Posterior vena cava (tissue), 2 donors: Measurements from ENCODE around the gene ARHGEF4. TPM values are rescaled to one million over a fixed set of nuclear protein-coding genes. Genes with fewer than 3 reads are reported as not detected.

Source experiments
- DNase-seq: peaks from one replicate; pipeline ENCODE4 v3.0.0-alpha.2; 2020; ENCODE audit warnings: low spot score
- intact Hi-C, 2 donors: fragments of 100-400 bp; cut with DNase I; formaldehyde crosslinking; loops; one replicate each; pipeline versions ENCODE4 v1.14.1 to v1.14.2; 2022 to 2023
- total RNA-seq, 2 donors: library from RNA; stranded (reverse); fragmentation: NEBNext Ultra II Directional; extraction: Animal tissue kit (Norgen Biotek cat#: 25700); gene quantifications; one replicate each; pipeline ENCODE4 v1.2.1, GENCODE V29; 2021
- donor health status: DM: yes; HTN: yes; CAD: no.
- donor health status: DM: yes; HTN: yes; CAD: no.

Gene ARHGEF4
- total RNA-seq, 2 donors from 2014 or later = 8.8 to 14.7 TPM

DNA sequence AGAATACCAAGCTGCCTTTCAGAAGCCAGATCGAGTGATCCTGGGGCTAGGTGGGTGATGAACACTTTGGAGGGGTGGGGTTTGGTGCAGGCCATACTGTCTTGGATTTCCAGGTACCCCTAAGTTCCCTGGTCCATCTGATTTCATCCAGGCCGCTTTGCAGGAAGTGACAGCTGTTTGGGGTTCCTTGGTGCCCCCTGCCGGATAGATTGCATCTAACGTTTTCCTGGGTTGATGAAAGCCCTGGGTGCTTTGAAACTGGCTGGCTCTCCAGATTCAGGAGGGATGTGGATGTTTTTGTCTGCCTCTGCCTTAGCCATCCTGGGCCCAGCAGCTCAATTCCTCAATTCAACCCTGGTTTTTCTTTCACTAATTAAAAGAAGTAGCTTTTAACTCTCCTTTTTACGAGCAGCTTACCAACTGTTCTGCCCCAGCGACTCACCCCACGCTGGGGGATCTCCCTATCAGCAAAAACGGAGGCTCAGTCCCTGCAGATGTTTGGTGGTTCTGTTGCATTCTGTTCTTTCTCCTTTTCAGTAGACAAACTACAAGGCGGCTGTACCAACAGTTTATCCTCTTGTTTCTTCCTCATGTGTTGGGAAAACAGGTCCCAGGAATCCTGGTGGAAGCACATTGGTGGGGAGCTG is 37.1 kb downstream of the ARHGEF4 start:
- no peak for DNase-seq
- intact Hi-C loops = loop anchor here in 1 of 2 donors (5.0 kb wide), 1 partner anchor 77 kb away; no protein-coding TSS in a partner anchor

DNA sequence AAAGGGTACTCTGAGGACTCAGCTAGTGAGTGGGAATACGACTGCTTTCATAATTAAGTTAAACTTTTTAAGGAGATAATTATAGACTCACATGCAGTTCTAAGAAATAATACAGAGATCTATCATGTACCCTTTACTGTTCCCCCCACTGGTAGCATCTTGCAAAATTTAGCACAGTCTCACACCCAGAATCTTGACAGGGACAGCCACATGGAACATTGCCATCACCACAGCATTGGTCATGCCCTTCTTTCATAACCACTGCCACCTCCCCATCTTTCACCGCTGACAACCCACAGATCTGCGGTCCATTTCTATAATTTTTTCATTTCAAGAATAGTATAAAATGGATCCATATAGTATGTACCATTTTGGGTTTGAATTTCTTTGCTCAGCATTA is 37.8 kb downstream of the ARHGEF4 start:
- no peak for DNase-seq
- intact Hi-C loops = loop anchor here in 1 of 2 donors (5.0 kb wide), 1 partner anchor 77 kb away; no protein-coding TSS in a partner anchor

DNA sequence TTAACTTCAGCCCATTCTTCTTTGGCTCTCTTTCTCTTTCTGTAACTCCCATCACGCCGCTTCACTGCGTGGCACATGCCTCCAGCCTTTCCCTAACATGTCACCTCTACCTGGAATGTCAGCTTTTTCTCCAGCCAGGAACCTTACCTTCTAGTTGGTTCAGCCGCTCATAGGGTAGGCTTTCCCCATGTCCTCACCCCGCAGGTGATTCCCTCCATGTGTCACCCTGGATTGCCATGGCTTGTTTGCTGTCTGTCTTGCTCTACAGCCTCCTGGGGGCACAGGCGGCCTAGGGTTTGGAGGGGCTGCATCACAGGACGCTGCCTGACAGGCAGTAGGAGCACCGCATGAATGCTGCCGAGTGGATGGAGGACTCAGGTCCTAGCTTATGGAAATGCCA is 39.2 kb downstream of the ARHGEF4 start:
- DNase-seq = no peak
- intact Hi-C loops = no loop called here

DNA sequence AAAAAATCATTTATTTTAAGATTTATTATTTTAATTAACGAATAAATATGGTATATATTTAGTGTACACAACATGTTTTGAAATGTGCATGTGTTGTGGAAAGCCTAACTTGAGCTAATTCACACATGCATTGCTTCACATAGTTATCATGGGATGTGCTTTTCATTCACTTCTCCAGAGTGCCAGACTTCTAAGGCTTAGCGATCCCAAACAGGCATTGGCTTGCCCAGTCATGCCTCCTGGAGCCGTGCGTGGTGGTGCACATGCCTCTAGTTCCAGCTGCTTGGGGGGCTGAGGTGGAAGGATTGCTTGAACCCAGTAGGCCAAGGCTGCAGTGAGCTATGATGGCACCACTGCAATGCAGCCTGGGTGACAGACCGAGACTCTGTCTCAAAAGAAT is 40.5 kb downstream of the ARHGEF4 start:
- intact Hi-C loops = no loop called here
- DNase-seq = no peak

DNA sequence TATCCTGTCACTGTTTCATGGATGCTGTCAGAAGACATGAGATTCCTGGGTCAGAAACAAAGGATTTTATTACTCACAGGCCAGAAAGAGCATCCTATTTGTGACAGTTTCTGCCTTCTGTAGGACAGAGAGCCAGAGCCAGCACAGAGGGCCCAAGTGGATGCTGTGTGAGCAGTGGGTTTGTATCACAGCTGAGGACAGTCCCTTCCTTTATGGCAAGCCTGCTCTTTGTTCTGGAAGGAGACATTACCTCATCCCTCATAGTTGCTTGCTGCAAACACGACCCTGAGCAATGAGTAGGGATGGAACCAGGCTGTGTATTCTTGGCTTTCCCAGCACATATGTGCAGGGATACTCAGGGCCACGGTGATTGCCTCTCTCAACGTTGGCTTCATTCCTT is 41.6 kb downstream of the ARHGEF4 start:
- DNase-seq = no peak
- intact Hi-C loops = no loop called here

DNA sequence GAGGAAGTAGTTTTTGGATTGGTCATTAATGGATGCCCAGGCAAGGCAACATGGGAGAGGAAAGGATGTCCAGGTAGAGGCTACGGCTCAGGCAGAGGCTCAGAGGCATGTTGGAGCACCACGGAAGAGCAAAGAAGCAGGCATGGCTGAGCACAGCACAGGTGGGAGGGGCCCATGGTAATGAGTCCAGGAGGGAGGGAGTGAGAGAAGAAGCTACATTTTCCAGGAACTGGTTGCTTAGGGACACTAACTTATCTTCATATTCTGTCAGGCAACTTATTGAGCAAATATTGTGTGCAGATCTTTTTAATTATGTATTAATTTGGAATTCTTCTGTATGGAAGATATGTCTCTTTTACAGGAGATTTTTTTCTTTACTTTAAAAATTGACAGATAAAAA is 42.2 kb downstream of the ARHGEF4 start:
- DNase-seq = no peak
- intact Hi-C loops = no loop called here

DNA sequence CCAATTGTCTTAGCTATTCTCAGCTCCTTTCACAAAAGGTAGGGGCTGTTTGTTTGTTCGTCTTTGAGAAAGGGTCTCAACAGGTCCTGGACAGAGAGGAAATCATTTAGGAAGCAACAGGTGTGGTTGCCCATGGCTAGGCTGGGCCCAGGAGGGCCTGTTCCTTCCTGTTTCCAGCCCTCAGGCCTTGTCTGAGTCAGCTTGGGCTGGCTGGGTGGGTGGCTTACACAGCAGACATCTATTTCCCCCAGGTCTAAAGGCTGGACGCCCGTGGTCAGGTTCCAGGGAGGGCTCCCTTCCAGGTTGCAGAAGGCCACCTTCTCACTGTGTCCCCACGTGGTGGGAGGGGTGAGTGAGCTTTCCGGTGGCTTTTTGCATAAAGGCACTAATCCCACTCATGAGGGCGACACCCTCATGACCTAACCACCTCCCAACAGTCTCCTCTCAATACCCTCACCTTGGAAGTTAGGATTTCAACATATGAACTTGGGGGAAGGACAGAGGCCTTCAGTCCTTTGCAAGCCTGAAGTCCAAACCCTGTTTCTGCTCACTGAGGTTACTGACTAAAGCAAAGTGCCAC is 45.5 kb downstream of the ARHGEF4 start:
- intact Hi-C loops = no loop called here
- no peak for DNase-seq

DNA sequence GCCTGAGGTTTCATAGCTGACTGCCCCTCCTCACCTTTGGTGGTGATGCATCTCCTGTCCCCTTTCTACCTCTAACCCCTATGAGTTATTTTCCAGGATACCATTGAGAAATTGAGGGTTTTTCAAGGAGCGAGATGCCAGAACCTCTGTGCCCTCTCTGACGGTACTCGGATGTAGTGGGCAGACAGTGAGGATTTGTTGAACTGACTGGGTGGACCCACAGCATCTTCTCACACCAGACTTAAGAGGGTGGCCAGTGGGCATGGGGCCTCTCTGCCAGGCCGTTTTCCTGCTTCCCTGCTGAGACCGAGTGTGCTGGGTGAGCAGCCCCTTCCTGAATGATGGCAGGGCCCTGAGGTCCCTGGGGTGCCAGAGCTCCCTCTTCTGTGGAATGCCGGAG is 46.3 kb downstream of the ARHGEF4 start:
- no peak for DNase-seq
- intact Hi-C loops = no loop called here

DNA sequence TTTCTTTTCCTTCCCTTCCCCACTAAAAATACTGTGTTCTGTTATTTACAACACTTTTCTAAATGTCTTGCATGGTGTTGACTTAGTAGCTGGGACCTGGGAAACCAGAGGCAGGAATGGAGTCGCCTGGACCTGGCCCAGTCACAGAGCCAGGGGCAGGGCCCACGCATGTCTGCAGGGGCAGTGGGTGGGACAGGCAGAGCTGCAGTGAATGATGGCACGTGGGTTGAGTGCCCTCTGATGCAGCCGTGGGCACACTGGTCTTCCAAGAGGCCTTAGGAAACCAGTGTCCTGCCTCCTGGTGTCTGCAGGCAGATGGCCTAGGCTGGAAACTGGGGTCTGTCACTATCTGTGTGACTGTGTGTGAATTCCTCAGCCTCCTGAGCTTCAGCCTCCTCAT is 46.8 kb downstream of the ARHGEF4 start:
- DNase-seq = no peak
- intact Hi-C loops = no loop called here

DNA sequence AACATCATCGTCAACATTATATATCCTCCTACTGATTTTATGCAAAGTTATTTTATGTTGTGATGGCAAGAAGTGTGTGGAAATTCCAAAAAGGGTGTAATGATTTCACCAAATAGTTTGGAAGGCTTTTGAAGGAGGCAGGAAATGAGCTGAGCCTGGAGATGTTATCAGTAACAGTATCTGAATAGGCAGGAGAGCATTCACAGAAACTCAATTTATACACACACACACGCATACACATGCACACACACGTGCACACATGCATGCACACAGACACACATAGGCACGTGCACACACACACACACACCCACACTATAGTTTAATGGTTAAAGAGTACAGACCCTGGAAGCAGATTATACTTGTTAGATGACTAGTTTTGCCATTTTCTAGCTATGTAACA is 47.3 kb downstream of the ARHGEF4 start:
- no peak for DNase-seq
- intact Hi-C loops = no loop called here

DNA sequence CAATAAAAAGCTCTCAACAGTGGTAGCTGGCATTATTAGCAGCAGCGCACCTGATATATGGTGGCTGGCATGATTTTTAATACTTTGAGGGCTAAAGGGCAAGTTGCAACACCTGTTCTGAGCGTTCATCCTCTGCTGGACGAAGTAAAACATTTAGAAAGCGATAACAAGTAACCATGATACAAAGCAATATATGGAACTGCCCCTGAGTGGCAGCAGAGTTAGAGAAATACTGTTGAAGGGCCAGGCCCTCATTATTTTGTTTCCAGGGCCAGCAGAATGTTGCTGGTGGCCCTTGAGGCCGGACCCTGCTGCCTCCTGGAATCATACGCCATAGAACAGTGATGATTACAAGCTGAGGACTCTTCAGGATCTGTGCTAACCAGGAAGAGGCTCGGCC is 47.8 kb downstream of the ARHGEF4 start:
- DNase-seq = no peak

DNA sequence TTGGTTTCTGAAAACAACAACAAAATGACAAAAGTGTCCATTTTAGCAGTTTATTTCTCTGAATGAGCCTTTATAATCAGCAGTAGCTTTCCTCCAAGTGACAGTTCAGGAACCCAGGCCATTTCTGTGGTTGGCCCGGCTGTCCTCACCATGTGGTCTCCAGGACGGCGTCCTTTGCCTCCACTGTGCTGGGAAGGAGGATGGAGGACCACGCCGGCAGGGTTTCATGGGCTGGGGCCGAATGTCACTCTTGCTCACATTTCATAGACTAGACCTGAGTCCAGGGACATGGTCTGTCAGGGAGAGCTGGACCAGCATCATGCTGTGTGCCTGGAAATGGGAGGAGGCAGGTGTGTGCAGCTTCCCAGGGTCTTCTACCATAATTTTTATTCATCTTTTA is 50.9 kb downstream of the ARHGEF4 start:
- DNase-seq = no peak

More for the DNA sequence above, 47.8 kb downstream of the ARHGEF4 start:
- intact Hi-C loops = no loop called here

DNA sequence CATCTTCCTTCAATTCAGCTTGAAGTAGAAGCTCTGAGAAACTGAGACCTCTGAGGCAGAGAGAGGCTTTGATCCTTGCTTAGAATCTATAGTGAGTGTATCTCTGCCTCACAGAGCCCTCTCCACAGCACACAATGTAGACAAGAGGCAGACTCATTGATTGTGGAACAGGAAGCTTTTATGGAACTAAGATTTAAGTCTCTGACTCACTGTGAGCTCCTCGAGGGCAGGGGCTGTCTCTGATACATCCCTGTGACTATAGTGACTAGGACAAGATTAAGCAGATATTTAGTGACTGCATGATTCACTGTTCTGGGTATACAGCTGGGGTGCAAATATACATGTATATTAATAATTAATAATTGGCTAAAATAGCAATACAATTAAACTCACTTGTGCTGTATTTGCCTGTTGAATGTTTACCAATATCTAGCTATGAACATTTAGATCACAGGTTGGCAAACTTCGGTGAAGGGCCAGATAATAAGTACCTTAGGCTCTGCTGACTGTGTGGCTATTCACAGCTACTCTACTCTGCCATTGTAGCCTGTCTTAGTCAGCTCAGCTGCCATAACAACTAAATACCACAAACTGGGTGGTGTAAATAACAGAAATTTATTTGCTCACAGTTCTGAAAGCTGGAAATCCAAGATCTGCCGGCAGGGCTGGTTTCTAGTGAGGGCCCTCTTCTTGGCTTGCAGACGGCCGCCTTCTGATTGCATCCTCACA is 54.4 kb downstream of the ARHGEF4 start:
- DNase-seq = no peak
- intact Hi-C loops = no loop called here

More for the DNA sequence above, 50.9 kb downstream of the ARHGEF4 start:
- intact Hi-C loops = no loop called here

DNA sequence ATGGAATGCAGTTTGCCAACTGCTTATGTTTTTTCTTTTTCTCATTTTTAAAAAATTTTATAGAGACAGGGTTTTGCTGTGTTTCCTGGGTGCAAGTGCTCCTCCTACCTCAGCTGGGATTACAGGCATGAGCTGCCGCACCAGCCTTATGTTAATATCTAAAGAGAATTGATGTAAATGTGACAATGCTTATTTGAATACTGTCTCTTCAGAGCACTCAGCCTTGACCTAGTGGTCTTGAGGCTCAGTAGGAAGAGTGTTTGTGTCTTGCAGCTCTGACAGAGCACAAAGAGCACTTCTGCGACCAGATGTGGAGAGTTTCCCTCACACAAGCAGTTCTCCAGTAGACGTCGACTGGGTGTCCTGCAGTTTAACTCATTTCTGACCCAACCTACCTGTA is 55.3 kb downstream of the ARHGEF4 start:
- intact Hi-C loops = no loop called here

DNA sequence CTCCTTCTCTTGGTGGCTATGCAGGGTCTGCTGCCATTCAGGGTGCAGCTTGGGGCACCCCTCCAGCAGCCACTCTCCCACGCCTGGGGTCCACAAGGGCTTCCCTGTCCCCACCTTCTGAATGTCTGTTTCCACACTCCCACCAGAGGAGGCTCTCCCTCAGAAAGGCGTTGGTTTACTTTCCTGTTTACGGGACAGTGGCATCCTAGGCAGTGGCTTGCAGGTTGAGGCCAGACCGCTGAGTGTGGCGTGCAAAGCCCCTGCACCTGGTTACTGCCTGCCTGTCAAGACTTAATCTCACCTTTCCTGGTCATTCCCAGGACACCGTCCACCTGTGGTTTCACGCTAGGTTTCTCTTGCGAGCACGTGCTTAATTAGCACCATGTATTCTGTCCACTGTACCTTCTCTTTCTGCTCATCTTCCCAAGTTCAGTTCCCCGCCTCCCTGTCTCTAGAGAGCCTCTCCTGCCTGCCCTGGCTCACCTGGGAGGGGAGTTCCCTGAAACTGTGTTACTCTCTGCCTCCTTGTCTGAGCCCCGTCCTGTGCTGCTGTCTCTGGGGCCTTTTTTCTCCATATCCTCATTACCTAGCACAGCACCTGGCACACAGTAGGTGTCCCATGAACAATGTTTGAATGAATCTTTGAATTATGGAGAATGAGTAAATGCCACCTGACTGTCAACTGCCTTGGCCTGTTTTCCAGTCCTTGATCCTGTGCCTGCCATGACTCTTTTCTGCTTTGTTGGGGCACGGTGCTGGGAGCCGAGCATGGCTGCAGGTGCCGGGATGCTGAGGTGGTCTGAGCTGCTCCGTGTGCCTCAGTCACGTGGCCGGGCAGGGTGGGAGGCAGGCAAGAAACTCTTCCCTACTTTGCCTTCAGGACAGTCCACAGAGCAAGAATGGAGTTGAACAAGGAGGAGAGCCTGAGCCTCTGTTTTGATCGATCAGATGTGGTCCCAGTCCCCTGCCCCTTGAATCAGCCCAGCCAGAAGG is 56.4 kb downstream of the ARHGEF4 start:
- no peak for DNase-seq
- intact Hi-C loops = no loop called here

More for the DNA sequence above, 55.3 kb downstream of the ARHGEF4 start:
- no peak for DNase-seq

DNA sequence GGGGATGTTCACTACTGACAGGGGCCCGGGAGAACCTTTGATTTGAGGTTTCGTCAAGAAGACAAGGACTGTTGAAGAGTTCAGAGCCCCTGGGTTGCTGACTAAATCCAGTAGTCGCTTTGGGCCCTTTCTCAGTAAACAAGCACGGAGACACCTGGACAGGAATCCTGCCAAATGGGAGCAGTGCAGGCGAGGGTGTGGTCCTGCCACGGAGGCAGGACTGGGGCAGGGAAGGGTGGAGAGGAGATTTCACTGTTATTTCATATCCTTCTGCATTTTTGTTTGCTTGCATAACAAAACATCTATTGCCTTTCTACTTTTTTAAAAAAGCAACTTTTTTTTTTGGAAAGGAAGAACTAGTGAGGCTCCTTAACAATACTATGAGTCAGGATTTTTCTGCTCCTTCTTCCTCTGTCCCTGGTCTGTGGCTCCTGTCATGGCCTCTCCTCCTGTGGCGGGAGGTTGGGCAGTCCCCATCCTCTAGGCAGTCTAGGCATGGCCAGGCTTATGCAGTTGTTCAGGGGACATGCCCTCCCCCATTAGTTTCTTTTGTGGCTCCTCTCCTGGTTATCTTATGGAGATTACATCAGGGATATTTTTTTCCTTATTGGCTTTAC is 57.7 kb downstream of the ARHGEF4 start:
- no peak for DNase-seq
- intact Hi-C loops = no loop called here

DNA sequence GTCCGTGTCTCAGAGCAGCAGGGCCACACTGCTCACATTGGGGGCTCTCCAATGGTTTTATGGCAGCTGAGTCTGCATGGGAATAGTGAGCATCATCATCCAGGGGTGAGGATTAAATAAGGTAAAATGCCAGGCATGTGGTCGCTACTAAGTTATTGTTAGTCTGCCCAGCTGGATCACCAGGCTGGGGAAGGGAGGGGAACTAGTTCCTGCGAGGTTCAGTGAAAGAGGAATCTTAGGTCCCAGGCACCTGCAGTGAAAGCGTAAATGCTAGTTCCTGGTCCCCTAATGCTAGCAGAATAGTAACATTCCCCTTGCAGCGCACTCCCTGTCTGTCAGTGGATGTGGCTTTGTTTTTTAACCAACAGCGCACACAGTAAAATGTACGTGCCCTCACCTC is 60.1 kb downstream of the ARHGEF4 start:
- intact Hi-C loops = no loop called here
- DNase-seq = no peak

DNA sequence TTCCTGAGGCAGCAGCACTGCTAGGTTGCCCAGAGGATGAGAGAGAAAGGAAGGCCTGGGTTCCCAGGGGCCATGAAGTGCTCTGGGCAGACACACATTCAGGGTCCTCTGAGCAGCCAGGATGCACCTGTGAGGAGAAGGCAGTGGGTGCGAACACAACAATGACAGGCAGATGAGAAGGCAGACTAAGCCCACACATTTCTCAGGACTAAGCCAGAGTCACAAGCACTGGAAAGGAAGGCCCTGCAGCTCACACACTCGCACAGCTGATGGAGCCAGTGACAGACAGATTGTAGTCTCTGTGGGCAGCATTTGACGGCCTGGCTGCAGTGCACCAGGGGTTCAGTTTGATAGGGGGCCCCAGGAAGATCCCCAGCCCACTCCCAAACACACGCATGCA is 61.8 kb downstream of the ARHGEF4 start:
- no peak for DNase-seq
- intact Hi-C loops = no loop called here

DNA sequence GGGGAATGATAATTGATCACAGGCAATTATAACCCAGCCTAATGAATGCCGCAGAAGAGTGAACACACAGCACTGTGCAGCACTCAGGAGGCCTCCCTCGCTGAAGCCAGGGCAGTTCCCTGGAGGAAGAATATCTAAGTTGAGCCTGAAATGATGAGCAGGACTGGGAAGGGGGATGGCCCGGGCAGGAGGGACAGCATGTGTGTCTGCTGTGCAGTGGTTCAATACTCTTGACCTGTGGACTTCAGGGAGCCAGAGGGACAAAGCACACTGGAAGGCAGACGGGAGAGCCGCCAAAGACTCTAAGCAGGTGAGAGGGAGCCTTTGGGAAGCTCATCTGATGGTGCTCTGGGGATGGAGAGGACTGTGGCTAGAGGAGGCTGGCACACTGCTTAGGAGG is 62.6 kb downstream of the ARHGEF4 start:
- no peak for DNase-seq
- intact Hi-C loops = no loop called here
